GM10847 (cell line): Measurements from ENCODE around the gene SUMO3.

Source experiments
- POLR2A ChIP-seq: IDR thresholded peaks from 2 replicates; pipeline ENCODE4 v1.6.1; 2011; ENCODE audit not compliant: insufficient read length; ENCODE audit errors: extremely low read depth

SUMO3 gene

GRCh38 chr21:44784810-44785209 is 33.1 kb downstream of the SUMO3 start:
- no peak for TF ChIP-seq POLR2A

- TF ChIP-seq POLR2A: no peak
Observed at GRCh38 chr21:44783020-44783696, 34.7 kb downstream of the SUMO3 start.

GRCh38 chr21:44780767-44781459 is 36.9 kb downstream of the SUMO3 start:
- TF ChIP-seq POLR2A: no peak

GRCh38 chr21:44780137-44780502 is 37.7 kb downstream of the SUMO3 start:
- no peak for TF ChIP-seq POLR2A

- TF ChIP-seq POLR2A: no peak
Observed at GRCh38 chr21:44779417-44780136, 38.3 kb downstream of the SUMO3 start.

- TF ChIP-seq POLR2A: no peak
Observed at GRCh38 chr21:44778983-44779382, 38.9 kb downstream of the SUMO3 start.

- no peak for TF ChIP-seq POLR2A
Observed at GRCh38 chr21:44778499-44778911, 39.4 kb downstream of the SUMO3 start.

GRCh38 chr21:44778094-44778493 is 39.8 kb downstream of the SUMO3 start:
- no peak for TF ChIP-seq POLR2A

GRCh38 chr21:44774972-44775371 is 42.9 kb downstream of the SUMO3 start:
- TF ChIP-seq POLR2A: no peak

GRCh38 chr21:44773291-44773932 is 44.5 kb downstream of the SUMO3 start:
- TF ChIP-seq POLR2A: no peak

- TF ChIP-seq POLR2A: no peak
Observed at GRCh38 chr21:44771896-44772525, 45.9 kb downstream of the SUMO3 start.

- TF ChIP-seq POLR2A: no peak
Observed at GRCh38 chr21:44767834-44768831, 49.7 kb downstream of the SUMO3 start.

- TF ChIP-seq POLR2A: no peak
Observed at GRCh38 chr21:44766818-44767354, 51.0 kb downstream of the SUMO3 start.
